ENCODE data around the gene RBFA.

Gene RBFA

GRCh38 chr18:80002468-80002867 is 31.8 kb upstream of the RBFA start:
- Histone ChIP-seq H3K27me3 (ENCODE audit: control insufficient read depth, low read length) (no peaks in the 10 kb centered on the region), H3K79me2 (ENCODE audit: control insufficient read depth, low read length) (no peaks in the 10 kb centered on the region), H3K9me3 (ENCODE audit: control insufficient read depth, insufficient read depth, low read length) (peaks cover 25% of the 10 kb centered on the region), H4K20me1 (ENCODE audit: control insufficient read depth, insufficient read depth, low read depth, low read length) (no peaks in the 10 kb centered on the region), H3K36me3 (ENCODE audit: control insufficient read depth, low read length) (no peaks in the 10 kb centered on the region), H3F3A (ENCODE audit: control insufficient read depth, insufficient read depth) (no peaks in the 10 kb centered on the region), H3K4me1 (ENCODE audit: control insufficient read depth, low read length) (no peaks in the 10 kb centered on the region), H3K4me3 (ENCODE audit: low read length) (no peak overlapping the region), H3K27ac (ENCODE audit: low read depth, low read length) (no peak overlapping the region), H3K9me2 (replicated peaks; ENCODE audit: control insufficient read depth, low read length) (no peaks in the 10 kb centered on the region), H3K4me2 (ENCODE audit: low read length) (no peak overlapping the region)
- no peak for TF ChIP-seq EZH2phosphoT487 (IDR thresholded peaks at IDR 0.05; ENCODE audit: borderline replicate concordance, low read length)
- TF ChIP-seq, protein P1, sequence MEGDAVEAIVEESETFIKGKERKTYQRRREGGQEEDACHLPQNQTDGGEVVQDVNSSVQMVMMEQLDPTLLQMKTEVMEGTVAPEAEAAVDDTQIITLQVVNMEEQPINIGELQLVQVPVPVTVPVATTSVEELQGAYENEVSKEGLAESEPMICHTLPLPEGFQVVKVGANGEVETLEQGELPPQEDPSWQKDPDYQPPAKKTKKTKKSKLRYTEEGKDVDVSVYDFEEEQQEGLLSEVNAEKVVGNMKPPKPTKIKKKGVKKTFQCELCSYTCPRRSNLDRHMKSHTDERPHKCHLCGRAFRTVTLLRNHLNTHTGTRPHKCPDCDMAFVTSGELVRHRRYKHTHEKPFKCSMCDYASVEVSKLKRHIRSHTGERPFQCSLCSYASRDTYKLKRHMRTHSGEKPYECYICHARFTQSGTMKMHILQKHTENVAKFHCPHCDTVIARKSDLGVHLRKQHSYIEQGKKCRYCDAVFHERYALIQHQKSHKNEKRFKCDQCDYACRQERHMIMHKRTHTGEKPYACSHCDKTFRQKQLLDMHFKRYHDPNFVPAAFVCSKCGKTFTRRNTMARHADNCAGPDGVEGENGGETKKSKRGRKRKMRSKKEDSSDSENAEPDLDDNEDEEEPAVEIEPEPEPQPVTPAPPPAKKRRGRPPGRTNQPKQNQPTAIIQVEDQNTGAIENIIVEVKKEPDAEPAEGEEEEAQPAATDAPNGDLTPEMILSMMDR (IDR thresholded peaks at IDR 0.05; ENCODE audit: low read depth, low read length, poor library complexity, severe bottlenecking) = no peak

DNA sequence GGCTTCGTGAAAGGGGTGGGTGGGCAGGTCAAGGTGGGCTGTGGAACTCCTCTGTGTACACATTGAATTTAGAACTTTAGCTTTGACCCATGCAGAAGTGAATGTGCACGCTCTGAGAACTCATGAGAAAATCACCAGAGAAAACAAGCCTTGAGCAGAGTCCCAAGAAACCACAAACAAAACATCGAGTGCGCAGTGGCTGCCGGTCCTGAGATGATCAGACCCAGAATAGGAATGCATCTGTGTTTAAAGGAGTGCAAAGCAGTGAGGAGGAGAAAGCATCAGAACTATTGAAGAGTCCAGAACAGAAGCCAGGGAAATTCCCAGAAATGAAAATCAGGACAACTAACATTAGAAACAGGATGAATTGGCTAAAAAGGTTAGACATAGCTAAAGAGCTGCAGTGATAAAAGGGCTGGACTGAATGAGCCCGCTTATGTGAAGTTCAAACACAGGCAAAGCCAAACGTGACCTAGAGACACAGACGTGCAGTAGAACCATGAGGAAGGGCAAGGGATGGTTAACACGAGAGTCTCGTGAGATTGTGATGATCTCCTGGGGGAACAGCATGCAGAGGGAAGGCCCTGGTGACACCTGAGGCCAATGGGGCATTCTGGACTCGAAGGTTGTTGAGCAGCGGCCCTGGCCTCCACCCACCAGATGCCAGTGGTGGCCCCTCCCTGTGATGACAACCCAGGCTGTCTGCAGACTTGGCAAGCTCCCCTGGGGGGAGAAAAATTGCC is 29.5 kb upstream of the RBFA start:
- Histone ChIP-seq H3K79me2 (ENCODE audit: control insufficient read depth, low read length) (no peaks in the 10 kb centered on the region), H3K4me3 (ENCODE audit: low read length) (no peak overlapping the region), H3K9me3 (ENCODE audit: control insufficient read depth, insufficient read depth, low read length) (peaks cover 25% of the 10 kb centered on the region), H3K27me3 (ENCODE audit: control insufficient read depth, low read length) (no peaks in the 10 kb centered on the region), H3K4me1 (ENCODE audit: control insufficient read depth, low read length) (no peaks in the 10 kb centered on the region), H3K4me2 (ENCODE audit: low read length) (no peak overlapping the region), H3K27ac (ENCODE audit: low read depth, low read length) (no peak overlapping the region), H3K36me3 (ENCODE audit: control insufficient read depth, low read length) (no peaks in the 10 kb centered on the region), H3K9me2 (replicated peaks; ENCODE audit: control insufficient read depth, low read length) (no peaks in the 10 kb centered on the region), H3F3A (ENCODE audit: control insufficient read depth, insufficient read depth) (no peaks in the 10 kb centered on the region), H4K20me1 (ENCODE audit: control insufficient read depth, insufficient read depth, low read depth, low read length) (no peaks in the 10 kb centered on the region)
- TF ChIP-seq, protein P1 (IDR thresholded peaks at IDR 0.05; ENCODE audit: low read depth, low read length, poor library complexity, severe bottlenecking) = no peak
- no peak for TF ChIP-seq EZH2phosphoT487 (IDR thresholded peaks at IDR 0.05; ENCODE audit: borderline replicate concordance, low read length)

DNA sequence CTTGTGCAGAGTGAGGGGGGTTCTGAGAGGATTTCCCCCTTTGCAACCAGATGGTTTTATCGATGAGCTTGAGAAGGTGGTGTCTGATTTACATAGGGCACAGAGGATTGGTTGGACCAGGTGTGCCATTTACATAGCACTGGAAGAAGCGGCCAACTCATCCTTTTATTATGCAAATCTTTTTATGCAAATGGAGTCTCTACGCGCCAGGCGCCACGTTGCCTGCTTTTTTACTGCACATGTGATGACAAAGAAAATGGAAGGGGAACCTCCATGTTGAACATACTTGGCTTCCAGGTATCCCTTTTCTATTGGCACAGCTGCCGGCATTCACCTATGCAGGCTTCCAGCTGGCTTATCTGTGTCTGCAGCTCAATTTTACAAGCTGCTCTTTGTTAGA is 27.5 kb upstream of the RBFA start:
- Histone ChIP-seq H3K27me3 (ENCODE audit: control insufficient read depth, low read length) (no peaks in the 10 kb centered on the region), H3K9me3 (ENCODE audit: control insufficient read depth, insufficient read depth, low read length) (peaks cover 13% of the 10 kb centered on the region; the same call in 1 of the 2 replicates), H3K36me3 (ENCODE audit: control insufficient read depth, low read length) (no peaks in the 10 kb centered on the region), H3K4me3 (ENCODE audit: low read length) (no peak overlapping the region), H3K9me2 (replicated peaks; ENCODE audit: control insufficient read depth, low read length) (no peaks in the 10 kb centered on the region), H4K20me1 (ENCODE audit: control insufficient read depth, insufficient read depth, low read depth, low read length) (no peaks in the 10 kb centered on the region), H3K4me2 (ENCODE audit: low read length) (no peak overlapping the region), H3F3A (ENCODE audit: control insufficient read depth, insufficient read depth) (no peaks in the 10 kb centered on the region), H3K79me2 (ENCODE audit: control insufficient read depth, low read length) (no peaks in the 10 kb centered on the region), H3K4me1 (ENCODE audit: control insufficient read depth, low read length) (no peaks in the 10 kb centered on the region), H3K27ac (ENCODE audit: low read depth, low read length) (no peak overlapping the region)
- TF ChIP-seq, protein P1 (IDR thresholded peaks at IDR 0.05; ENCODE audit: low read depth, low read length, poor library complexity, severe bottlenecking) = no peak
- no peak for TF ChIP-seq EZH2phosphoT487 (IDR thresholded peaks at IDR 0.05; ENCODE audit: borderline replicate concordance, low read length)

Data from DOHH2 (cell line).